NCI-H748 (cell line): ENCODE data around the gene ABLIM2.

Experiments
- DNase-seq: peaks from one replicate; lab custom pipeline; 2025; ENCODE audit not compliant: unreplicated experiment; lab: John Stamatoyannopoulos, UW

Gene ABLIM2

DNA sequence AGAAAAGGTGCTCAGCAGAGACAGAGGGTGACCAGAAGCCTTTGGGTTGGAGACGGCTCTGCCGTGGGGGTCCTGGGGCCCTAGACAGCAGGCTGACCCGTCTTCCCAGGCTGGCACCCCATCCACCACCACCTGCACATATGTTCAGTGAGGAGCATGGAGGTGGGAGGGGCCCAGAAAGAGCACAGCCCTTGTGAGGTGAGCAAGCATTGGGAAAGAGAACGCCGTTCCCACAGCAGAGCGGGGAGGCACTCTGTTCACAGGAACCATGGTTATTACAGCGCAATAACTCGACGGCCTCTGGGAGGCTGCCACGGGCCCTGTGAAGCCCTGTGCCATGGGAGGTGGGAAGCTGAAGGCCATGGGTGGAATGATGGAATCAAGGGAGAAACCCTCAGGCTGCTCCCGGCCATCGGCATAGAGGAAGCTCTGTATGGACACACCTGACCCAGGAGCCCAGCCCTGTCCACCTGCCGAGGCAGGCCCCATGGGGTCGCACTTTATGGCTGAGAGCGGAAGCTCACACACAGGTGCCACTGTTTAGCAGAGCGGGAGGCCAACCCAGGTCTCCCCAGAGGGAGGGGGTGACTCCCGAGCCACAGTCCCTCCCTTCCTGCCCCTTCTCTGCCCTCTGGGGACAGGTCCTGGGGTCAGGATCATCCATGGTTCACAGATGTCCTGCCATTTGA lies 125.4 kb downstream of the ABLIM2 start:
- DNase-seq = no peak

DNA sequence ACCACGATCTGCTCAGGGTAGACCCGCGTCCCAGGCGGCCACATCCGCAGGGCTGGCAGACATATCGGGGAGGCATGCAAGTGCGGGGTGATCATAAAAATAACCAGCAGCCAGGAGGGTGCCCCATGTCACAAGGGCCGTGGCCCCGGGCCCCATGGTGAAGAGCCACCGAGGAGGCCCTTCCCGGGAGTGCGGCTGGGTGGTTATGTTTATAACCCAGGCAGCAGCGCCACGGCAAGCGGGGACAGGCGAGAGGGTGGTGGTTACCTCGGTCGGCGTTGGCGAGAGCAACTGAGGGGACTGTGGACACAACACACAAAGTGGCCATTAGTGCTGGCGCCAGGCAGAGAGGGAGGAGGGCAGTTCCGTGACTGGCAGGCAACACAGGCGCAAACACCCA lies 126.2 kb downstream of the ABLIM2 start:
- peak; percentile 29 for DNase-seq

DNA sequence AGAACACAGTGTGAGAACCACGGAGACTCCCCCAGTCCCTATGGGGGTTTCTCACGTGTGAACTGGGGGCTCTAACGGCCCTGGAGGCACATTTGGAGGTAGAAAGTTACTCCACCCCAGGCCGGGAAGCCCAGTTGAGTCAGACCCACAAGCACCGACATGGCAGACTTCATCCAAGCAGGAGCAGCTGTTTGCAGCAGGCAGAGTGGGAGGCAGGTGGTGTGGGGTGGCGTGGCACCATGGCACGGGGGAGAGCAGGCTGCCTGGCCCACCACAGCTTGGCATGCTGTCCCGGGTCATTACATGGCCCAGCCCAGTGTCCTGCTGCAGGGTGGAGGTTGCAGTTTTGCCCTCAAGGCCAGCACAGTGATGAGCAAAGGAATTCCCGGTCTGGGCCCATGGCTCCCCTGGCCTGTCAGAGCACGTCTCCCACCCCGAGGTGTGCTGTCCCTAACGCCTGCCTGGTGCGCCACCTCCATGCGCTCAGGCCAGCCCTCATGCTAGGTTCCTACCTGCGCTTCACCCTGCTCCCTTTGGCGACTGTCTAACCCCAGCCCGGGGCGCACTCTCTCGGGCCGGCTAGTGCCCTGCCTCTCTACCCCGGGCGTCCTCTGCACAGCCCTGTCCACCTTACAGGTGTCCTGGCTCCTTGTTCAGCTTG lies 128.4 kb downstream of the ABLIM2 start:
- no peak for DNase-seq

DNA sequence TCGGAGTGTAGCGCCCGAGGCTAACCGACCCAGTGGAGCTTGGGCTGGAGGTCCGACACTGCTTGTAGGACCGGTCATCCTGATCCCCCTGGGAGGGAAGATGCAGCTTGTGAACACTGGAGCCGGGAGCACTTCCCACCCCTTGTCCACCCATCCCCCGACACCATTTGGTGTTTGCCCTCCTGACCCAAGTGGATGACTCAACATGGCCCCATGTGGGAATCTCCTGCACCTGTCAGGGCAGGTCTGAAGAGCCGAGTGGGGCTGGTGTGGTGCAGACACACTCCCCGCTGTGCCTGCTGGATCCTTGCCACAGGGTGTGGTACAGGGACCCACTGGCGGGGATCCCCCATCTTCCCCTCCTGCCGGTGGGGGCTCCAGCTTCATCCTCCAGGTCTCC lies 128.9 kb downstream of the ABLIM2 start:
- peak; percentile 21 for DNase-seq

DNA sequence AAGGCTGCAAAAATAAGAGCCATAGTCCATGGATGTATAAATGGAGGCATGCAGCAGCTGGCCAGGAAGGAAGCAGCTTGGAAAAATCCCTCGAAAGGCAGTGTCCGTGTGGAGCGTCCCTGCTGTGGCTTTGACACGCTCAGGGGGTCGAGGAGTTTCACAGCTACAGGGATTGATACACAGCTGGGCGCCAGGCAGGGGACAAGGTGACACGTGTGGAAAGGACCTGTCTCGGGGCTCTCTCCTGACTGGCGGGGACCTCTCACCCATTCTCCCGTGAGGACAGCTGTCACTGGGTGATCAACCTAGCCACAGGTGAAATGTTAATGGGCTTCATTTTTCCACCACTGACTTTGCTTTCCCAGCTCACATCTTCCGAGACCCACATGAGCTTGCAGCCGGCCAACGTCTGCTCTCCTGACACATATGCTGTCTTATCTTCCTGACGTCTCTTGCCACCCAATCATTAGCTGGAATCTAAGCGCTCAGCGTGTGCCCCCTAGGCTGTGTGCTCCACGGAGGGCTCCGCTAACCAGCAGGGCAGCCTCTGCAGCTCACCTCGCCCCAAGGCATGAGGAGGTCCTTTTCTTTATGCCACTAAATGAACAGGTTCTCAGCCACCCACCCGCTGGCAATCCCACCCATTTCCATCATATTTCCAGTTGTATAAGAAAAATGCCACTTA lies 129.6 kb downstream of the ABLIM2 start:
- DNase-seq = no peak

DNA sequence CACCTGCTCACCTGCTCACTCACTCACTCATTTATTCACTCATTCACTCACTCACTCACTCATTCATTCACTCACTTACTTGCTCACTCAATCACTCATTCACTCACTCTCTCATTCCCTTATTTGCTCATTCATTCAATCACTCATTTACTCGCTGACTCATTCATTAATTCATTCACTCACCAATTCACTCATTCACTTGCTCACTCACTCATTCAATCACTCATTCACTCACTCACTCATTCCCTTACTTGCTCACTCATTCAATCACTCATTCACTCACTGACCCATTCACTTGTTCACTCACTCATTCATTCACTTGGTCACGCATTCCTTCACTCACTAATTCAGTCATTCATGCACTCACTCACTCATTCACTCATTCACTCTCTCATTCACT lies 130.2 kb downstream of the ABLIM2 start:
- no peak for DNase-seq

DNA sequence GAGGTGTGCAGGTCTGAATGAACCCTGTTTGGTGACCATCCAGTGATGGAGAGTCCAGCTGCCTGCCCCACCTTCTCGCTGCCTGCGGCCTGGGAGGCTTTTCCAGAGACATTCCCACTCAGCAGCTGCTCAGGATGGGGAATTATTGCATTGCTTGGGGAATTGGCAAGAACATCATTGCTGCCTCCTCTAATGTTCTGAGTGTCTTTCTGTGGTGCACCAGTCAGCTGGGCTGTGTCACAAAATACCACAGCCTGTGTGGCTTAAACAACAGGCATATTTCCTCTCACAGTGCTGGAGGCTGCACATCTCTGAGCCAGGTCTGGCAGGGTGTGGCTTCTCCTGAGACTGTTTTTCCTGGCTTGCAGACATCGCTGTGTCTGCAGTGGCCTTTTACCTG lies 132.2 kb downstream of the ABLIM2 start:
- no peak for DNase-seq

DNA sequence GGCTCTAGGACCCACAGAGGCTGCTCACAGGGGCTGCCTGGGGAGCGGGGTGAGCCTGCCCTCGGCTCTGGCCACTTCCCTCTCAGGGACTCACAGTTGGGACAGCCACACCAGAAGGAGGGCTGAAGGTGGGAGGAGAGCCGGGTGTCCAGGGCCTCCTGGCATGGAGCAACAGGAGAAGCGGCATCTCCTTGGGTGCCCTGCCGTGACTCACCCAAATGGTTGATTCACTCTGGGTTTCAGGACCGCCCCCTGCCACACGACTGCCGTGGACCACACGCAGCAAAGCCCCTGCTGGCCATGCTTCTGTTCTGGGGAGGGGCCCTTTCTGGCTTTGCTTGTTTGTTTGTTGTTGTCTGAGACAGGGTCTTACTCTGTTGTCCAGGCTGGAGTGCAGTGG lies 132.9 kb downstream of the ABLIM2 start:
- no peak for DNase-seq

DNA sequence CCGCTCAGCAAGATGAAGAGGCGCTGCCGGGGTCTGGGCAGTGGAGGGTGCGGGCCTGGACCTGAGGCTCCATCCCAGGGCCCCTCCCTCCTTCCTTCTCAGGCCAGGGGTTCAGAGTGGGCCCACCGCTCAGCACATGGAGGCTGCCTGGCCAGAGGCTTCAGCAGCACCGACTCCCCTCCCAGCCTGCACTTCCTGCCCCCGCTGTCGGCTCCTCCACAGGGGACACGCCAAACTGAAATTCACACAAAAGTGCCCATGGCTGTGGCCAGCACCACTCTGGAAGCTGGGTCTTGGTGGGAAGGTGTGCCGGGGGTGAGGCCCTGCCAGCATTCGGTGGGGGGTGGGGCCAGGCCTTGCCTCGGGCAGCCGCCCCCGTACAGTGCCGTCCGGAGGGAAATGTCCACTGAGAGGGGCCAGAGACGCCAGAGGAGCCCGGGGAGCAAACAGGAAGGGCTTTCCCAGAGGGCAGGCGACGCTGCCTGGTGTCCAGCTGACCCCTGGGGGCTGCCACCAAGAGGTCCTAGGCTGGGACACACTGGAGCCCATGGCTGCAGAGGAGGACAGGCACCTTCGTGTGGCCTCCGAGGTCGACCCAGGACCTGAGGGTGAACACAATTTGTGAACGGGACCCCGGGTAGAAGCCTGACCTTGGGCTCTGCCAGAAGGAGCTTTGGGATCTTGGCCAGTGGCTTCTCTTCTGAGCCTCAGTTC lies 134.4 kb downstream of the ABLIM2 start:
- no peak for DNase-seq

DNA sequence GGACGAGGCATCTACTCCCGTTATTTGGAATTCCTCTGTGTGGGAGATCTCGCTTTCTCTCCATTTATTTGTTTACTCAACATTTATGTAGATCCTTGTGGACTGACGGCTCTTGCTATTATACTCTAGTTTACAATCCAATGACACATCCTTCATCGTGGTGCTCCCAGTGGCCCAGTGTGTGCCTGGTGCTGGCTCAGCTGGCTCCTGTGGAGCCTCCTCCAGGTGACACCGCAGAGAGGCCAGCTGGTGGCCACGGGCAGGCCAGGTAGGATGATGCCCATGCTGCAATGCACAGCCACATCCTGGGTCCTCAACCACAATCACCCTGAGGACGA lies 134.9 kb downstream of the ABLIM2 start:
- peak; percentile 9 for DNase-seq

DNA sequence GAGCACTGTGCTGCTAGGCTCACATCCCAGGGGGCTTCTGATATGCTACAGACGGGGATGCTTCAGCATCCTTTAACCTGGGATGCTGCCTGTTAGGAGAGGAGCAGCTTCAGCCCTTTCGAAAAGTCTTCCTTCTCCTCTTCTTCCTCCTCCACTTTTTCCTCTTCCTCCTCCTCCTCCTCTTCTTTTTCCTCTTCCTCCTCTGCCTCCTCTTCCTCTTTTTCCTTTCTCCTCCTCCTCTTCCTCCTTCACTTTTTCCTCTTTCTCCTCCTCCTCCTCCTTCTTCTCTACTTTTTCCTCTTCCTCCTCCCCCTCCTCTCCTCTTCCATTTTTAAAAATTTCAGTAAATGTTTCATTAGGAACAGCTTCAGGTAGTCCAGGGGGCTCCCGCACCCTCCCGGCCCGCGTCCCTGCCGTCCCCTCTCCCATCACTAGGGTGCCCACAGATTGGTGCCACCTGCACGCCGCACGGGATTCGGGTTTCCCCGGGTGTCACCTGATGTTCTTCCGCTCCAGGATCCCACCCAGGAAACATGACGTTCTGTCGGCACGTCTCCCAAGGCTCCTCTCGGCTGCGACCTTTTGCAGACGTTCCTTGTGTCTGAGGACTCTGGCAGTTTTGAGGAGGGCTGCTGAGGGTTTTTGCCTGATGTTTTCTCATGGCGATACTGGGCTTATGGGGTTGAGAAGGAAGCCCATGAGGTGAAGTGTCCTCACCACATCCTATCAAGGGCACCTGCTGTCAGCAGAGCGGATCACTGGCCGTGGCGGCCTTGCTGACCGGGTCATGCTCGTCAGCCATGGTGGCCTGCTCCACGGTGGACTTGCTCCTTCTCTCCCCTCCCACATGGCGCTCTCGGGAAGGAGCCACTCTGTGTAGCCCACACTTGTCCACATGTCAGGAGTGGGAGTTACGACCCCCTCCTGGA lies 135.6 kb downstream of the ABLIM2 start:
- DNase-seq = no peak

DNA sequence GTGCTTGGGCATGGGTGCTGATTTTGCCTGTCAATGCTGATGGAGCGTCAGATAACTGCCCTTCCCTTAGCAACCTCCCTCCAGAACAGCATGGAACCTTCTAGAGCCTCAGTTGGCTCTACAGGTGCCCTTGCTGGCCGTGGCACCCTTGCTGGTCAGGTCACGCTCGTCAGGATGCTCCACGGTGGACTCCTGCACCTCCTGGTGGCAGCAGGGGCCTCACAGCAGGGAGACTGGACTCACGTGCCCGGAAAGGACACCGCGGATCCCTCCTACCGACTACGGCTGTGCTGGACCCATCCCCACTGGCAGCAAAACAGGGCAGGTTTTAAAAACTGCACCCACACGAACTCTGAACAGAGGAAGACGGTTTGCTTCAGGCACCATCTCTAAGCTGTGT lies 136.8 kb downstream of the ABLIM2 start:
- DNase-seq = no peak

DNA sequence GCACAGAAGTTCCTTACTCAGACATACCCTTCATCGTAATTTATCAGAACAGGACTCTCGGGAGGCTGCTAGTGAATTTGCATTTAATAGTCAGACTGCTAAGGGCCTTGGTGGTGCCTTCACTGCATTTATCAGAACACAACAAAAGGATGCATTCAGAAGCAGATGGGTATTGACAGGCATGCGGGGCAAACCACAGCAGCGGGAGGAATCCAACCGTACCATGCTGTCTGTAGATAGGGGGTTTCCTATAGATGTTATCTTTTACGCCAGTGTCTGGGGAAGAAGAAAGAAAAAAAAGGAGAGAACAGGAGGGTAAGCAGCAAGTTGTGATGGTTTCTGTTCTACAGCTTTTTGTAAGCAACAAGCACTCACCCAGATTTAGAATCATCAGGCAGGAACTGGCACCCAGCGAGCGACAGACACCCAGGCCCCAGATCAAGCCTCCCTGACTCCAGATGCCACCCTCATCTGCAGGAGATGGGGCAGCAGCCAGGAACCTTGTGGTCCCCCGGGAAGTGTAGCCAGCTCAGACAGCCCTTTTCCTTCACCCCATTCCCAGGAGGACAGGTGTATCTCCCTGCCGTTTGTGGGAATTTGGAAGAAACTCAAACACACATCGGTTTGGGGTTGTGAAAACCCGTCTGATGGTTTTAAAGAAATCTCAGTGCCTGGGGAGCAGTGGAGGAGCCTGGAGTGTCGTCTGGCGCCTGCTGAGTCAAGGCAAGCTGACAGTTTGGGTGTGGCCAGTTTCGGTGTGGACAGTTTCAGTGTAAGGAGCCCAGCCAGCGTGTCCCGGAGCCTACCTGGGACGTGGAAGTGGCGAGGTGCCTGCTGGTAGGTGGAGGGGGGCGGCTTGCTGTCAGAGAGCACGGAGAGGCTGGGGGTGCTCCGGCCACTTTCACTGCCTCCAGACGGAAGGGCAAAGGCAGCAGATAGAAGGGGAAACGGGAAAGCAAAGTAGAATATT lies 138.9 kb downstream of the ABLIM2 start:
- DNase-seq = peak; percentile 9

DNA sequence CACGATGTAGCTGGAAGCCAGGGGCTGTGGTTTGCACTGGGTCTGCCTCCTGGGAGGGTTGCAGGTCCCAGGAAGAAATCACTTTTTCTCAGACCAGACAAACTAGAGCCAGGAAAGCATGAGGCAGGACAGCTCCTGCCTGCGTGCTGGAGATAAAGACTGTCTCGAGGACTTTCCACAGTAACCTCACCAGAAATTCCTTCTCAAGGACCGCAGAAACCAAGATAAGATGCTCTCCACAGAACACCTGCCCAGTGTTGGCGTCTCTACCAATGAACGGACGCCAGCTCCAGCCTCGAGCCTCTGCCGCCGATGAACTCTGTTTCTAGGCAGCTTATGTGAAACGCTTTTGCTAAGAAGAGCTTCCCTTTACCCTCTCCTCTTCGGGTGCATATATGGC lies 142.1 kb downstream of the ABLIM2 start:
- DNase-seq = no peak

DNA sequence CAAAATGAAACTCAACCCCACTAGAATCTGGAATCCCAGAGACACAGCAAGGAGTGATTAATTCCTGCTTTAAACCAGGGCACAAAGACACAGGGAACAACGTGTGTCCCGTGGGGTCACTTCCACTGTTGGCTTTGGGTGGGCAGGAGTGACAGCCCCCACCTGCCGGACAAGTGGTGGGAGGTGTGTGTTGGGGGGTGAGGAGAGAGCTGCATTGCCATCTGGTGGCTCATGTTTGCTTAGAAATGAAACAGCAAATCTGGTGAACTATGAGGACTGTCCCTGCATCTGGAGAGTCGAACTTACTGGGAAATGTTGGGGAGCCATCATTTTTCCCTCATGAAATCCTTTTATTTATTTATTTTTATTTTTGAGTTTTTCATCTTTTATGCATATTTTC lies 143.1 kb downstream of the ABLIM2 start:
- peak; percentile 9 for DNase-seq

DNA sequence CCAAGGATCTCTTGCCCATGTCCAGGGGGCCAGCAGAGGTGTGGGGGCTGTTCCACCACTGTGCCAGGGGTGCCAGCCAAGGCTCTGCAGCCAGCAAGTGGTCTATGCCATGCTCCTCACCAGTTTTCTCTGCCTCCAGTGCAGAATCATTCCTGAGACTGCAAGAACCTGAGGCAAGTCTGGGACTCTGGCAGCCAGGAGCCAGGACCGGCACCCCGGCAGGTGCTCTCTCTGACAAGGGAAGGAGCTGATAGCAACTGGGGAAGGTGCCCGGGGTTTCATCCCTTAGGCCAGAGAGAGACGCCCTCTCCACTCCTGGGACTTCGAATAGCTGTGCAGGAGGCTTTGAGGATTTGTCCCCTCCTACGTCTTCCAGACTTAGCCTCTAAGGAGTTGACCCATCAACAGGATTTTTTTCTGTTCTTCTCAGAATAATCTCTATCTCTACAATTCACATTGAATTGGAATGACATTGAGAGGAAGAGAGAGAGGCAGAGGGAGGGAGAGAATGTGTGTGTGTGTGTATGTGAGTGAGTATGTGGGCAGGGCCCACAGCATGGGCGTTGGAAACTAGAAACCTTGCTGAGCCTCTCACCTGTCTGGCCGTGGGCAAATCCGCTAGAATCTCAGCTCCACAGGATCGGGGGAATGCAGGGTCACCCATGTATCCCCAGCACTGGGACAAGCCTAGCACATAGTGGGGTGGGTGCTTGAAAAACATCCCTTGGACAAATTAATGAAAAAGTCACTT lies 144.5 kb downstream of the ABLIM2 start:
- DNase-seq = no peak

DNA sequence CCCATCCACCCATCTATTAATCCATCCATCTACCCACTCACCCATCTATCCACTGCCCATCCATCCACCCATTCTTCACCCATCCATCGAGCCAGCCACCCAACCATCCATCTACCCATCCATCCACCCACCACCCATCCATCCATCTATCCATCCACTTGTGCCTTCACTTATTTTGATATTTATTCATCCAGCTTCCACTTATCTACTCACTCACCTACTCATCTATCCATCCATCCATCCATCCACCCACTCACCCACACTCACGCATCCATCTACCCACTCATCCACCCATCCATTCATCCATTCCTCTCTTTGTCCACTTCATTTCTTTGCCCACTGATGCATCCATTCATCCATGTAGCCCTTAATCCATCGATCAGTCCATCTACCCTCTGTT lies 146.1 kb downstream of the ABLIM2 start:
- DNase-seq = no peak

DNA sequence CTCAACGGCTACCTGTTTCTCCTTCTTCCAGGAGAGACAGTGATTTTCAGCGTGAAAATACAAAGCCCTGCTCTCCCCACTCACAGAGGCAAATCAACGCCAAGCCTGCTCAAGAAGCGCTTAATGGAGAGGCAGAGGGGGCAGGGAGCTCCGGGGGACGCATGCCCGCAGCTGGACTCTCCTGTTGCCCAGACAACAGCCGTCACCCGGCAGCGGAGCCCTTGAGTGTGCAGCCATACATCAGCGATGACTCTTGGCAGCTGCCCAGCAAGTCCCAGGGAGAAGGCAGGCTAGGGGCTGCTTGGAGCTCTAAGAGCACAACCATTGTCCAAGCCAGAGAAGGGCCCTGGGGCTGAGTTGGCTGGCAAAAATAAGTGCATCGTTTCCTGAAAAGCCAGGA lies 148.0 kb downstream of the ABLIM2 start:
- peak; percentile 98 for DNase-seq
